Muscle of arm (tissue), 12 donors: ENCODE results near the gene PARD3. TPM values are rescaled to one million over a fixed set of nuclear protein-coding genes. Genes with fewer than 3 reads are reported as not detected.
"Not testable (repeated sequence)": the region's sequence is repeated elsewhere in the genome, so short reads cannot be mapped to it uniquely, and the experiment has no call there.

ENCODE experiments used
- DNase-seq: peaks from one replicate; pipeline ENCODE4 v3.0.0-alpha.2; 2013
- polyA plus RNA-seq, 12 donors: library from polyadenylated mRNA; unstranded; fragments of 120-200 nt; gene quantifications; one replicate each; pipeline ENCODE4 v1.2.1, GENCODE V29; 2013; ENCODE audit not compliant: insufficient read length in 12 of 12

PARD3 gene
- polyA plus RNA-seq, 12 donors, result 40.7 to 93.0 (median 44.5) TPM; not detected in 1

DNA sequence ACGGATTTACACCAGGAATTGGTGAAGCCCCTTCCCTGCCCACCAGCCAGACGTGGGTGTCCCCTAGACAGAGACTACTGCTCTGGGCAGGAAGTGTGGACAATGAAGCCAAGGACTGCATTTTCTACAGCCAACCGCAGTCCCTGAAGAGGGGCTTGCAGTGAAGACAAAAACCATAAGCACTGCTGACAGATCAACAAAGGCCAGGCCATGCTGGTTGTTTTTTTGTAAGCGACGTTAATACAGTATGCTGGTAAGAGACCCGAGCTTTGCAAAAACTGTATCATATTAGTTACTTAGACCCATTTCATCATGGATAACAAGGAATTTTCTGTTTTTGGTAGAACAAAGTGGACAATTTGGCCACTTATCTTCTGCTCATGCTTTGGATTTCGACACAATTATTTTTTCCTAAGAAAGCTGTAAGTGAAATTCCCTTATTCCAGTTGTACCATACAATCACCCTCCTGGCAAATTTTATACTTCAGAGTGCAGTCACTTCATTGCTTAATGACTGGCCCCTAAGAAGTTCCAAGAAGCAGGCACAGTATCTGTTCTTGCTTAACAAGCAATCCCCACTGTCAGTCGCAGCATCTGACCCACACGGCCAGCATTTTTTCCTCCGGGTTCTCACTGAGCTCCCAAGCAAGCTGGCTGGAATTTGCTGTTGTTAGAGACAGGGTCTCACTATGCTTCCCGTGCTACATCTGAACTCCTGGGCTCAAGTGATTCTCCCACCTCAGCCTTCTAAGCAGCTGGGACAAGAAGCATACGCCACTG, 163.5 kb downstream of the PARD3 start:
- DNase-seq, result no peak

GRCh38 chr10:34650156-34650555, 164.9 kb downstream of the PARD3 start:
- DNase-seq, result no peak

GRCh38 chr10:34649385-34649784, 165.7 kb downstream of the PARD3 start:
- no peak for DNase-seq

DNA sequence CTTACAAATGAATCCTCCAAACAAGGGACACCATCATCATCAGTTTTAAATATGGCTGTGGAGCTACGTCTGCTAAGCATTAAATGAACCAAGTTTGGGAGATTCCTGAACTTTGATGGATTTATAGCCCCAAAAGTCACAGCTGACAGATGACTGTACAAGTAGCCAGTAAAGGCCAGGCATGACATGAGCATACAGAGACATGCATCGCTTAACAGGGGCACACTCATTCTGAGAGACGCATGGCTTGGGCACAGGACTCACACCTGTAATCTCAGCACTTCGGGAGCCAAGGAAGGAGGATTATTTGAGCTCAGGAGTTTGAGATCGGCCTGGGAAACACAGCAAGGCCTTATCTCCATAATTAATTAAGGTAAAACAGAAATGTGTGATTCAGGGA, 166.2 kb downstream of the PARD3 start:
- no peak for DNase-seq

DNA sequence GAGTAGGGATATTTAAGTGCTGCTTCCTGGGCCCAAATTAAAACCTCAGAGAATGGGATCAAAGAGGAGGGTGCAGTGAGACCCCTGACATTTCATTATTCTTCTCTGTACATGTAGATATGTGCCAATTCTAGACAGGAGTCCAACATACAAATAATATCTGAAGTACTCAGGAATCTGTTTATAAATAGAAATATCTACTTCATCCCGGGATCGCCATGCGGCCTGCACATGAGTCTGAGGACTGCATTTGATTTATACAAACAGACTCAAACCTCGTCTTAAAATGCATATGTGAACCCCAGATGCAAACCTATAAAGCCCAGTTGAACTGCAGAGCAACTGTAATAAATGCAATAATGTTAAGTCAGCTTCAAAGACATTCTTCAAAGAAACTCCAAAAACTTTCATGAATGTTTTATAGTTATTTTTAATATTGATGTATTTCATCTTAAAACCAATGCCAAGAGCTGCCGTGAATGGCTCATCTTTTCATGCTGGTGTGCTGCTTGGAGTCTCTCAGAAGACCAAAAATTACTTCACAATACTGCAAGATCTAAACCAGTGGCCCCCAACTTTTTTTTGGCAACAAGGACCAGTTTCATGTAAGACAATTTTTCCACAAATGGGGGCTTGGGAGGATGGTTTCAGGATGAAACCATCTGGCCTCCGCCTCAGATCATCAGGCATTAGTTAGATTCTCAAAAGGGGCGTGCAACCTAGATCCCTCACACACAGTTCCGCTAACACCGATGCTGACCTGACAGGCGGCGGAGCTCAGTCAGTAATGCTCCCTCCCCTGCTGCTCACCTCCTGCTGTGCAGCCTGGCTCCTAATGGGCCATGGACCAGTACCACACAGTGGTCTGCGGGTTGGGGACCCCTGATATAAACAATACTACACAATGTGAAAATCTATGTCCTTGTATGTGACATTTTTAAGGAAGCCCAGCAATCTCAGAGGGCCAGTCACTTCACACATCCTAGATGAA, 166.9 kb downstream of the PARD3 start:
- no peak for DNase-seq

DNA sequence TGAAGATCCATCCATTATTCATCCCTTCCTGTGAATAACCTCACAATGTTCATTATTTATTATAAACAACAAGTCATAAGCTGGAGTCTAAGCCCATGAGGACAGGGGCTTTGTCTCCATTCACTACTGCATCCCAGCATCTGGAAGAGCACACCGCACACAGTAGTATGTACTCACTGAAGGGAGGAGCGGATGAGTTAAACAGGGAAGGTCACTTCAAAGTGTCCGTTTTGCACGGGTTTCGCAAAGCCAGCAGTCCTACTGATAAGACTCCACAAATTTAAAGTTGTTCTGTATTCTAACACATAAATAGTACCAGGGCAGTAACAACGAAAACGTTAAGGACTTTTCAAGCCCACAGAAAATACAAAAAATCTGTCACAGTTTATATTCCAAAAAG, 167.9 kb downstream of the PARD3 start:
- no peak for DNase-seq

- no peak for DNase-seq
Observed at GRCh38 chr10:34646331-34646730, 168.8 kb downstream of the PARD3 start.

GRCh38 chr10:34644815-34645214, 170.3 kb downstream of the PARD3 start:
- not testable (repeated sequence) for DNase-seq

- no peak for DNase-seq
Observed at GRCh38 chr10:34644224-34644623, 170.9 kb downstream of the PARD3 start.

- DNase-seq, result no peak
Observed at GRCh38 chr10:34643620-34644019, 171.5 kb downstream of the PARD3 start.

GRCh38 chr10:34641913-34642558, 173.1 kb downstream of the PARD3 start:
- DNase-seq, result no peak

DNA sequence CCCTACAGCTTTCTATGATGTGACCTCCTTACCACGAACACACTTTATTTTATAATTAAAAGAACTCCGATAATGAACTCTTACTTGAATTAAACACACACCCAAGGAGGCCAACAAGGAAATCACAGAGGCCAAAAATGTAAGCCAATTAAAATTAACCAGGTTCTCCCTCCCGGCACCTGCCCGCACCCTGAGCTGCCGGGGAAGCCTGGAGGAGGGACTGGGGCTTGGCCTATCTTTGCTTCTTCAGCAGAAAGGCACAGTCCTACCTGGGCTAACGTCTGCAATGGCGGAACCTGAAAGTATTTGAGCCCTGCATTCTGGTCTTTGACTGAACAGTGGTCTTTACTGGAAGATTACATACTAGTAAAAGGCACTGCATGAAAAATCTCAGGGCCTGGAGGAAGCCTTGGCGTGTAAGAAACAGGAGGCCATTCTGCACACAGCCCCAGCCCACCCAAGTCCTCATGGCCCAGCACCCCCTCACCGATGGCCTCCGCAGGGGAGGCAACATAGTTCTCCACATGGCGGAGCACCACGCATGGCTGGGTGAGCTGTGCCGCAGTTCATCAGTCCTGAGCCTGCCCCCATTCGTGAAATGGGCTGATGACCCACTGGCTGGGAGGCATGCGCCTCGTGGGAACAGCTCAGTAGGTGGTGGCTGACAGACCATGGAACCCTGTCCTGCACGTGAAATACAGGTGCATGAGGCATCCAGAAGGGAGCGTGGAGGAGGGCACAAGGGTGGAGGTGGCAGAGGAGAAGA, 173.8 kb downstream of the PARD3 start:
- no peak for DNase-seq

DNA sequence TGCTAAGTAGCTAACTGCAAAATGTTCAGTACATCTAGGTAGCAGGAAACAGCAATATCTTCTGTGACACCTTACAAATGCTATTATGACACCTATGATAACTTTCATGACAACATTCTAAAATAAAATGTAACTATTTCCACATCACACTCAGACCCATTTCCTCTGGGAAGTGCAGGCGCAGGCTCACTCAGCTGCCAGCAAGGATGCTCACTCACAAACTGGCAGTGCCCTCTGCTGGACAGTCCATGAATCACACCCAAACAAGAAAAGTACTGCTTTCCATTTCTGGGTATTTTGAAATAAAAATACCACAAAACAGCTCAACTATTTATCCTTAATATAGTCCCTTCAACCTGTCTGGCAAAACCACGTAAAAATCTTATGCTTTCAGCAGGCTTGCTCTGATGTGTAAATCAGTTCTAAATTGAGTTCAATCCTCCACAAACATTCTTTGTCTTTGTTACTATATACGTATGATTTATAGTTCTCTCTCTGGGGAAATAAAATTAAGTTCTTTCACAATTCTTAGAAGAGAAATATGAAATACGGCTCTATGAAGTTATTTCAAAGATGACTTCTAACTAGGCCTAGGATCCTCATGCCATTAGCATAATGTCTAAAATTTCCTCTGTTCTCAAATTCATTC, 176.6 kb downstream of the PARD3 start:
- peak; percentile 90 for DNase-seq

DNA sequence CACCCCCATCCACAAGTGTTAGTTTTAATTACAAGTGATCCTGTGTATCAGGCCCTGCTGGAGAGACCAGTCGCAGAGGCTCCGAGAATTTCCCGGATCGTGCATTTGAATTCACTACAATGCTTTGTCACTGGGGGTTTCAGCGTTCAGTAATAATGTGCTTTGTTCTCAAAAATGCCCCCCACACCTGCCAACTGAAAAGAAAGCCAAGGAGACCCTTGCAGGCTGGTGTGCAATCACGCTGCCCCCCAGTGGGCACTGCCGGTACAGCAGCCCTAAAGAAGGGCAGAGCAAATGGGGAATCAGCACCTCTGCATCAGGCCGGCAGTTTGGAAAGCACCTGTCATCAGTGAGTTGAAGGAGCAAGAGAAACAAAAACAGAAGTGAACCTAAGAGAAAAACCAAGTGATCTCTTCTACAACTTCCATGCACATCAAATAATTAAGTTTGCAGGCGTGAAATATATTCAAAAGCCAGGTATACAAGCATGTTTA, 177.6 kb downstream of the PARD3 start:
- peak; percentile 79 for DNase-seq

- DNase-seq, result no peak
Observed at GRCh38 chr10:34635111-34635510, 180.0 kb downstream of the PARD3 start.

- no peak for DNase-seq
Observed at GRCh38 chr10:34633374-34633773, 181.7 kb downstream of the PARD3 start.

DNA sequence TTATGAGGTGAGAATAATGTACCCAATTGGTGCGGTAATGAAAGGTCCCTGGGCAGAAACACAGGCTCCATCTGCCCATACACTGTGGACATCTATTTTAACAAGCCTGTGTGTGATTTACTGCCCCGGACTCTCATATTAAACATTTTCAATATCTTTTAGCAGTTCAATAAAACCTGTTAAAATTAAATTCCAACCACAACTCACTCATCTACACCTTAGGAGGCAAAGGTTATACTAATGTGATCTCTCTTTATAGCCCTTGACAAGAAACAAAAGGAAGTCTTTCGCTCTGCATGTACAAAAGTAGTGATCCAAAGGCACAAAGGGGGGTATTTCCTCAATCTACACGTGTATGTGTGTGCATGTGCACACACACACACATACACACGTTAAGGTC, 186.0 kb downstream of the PARD3 start:
- DNase-seq, result no peak

DNA sequence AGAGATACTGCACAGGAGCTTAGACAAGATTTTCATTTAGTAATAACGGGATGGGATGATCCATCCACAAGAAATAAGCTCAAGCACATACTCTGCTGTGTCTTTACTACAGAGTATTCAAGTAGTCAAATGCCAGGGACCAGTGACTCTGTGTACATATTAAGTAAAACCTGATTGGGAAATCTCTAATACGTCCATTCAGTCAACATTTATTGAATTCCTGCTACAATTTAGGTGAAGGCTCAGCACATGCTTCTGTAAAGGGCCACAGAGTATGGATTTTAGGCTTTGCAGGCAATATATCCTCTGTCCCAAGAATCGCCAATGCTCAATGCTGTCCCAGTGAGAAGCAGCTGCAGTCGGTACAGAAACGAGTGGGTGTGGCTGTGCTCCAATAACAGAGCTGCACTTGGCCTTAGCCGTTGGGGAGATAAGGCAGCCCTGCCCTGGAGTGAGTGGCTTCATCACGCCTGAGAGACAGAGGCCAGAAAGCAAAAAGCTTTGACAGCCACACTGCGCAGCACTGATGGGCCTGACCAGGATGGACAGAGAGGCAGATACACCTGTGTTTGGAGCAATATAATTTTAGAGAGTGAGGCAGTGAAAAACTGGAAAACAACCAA, 186.8 kb downstream of the PARD3 start:
- DNase-seq, result peak; percentile 64

GRCh38 chr10:34627741-34628140, 187.4 kb downstream of the PARD3 start:
- DNase-seq, result no peak

GRCh38 chr10:34627331-34627730, 187.8 kb downstream of the PARD3 start:
- DNase-seq, result no peak
